CD14-positive monocyte (primary cell): Measurements from ENCODE around the gene SLC9A9. TPM values are rescaled to one million over a fixed set of nuclear protein-coding genes. Genes with fewer than 3 reads are reported as not detected.

Experiments used
- DNase-seq, 3 donors: peaks; one replicate each; pipeline ENCODE4 v3.0.0-alpha.2; 2011 to 2022
- H2AFZ ChIP-seq: 2 replicates; pipeline ENCODE4 v1.6.0; 2012; ENCODE audit warnings: mild to moderate bottlenecking, low read depth, low read length, inconsistent platforms; ENCODE audit not compliant: insufficient read depth, poor library complexity, severe bottlenecking
- H3K27ac ChIP-seq, 2 donors: 1 replicate in 1 of 2; 2 replicates in 1 of 2; pipeline ENCODE4 v1.5.1; 2012 to 2013; ENCODE audit warnings: low read length in 2 of 2, control low read depth in 1 of 2, inconsistent platforms in 1 of 2, low read depth in 1 of 2, mild to moderate bottlenecking in 1 of 2
- H3K27me3 ChIP-seq, 2 donors: one replicate each; pipeline versions ENCODE4 v1.6.0 to v1.6.1; 2011 to 2013; ENCODE audit warnings: low read length in 2 of 2; ENCODE audit not compliant: control insufficient read depth in 2 of 2, insufficient read depth in 2 of 2
- H3K36me3 ChIP-seq, 2 donors: replicated peaks in 1 of 2; 1 replicate in 1 of 2; 2 replicates in 1 of 2; pipeline versions ENCODE4 v1.5.1 to v1.6.1; 2012 to 2013; ENCODE audit warnings: low read length in 2 of 2, control low read depth in 1 of 2, inconsistent platforms in 1 of 2, mild to moderate bottlenecking in 1 of 2; ENCODE audit not compliant: insufficient read depth in 2 of 2, control insufficient read depth in 1 of 2
- H3K4me1 ChIP-seq, 2 donors: 1 replicate in 1 of 2; 2 replicates in 1 of 2; pipeline versions ENCODE4 v1.5.1 to v1.6.1; 2012 to 2013; ENCODE audit warnings: low read length in 2 of 2, control low read depth in 1 of 2, inconsistent platforms in 1 of 2, mild to moderate bottlenecking in 1 of 2, moderate library complexity in 1 of 2; ENCODE audit not compliant: insufficient read depth in 2 of 2, control insufficient read depth in 1 of 2
- H3K4me2 ChIP-seq: replicated peaks from 2 replicates; pipeline ENCODE3; 2012; ENCODE audit warnings: low read length, moderate library complexity, mild to moderate bottlenecking; ENCODE audit not compliant: poor library complexity, severe bottlenecking; ENCODE audit errors: extremely low read depth
- H3K4me3 ChIP-seq, 3 experiments: fragments of 200-600 bp in 1 of 3; sonication (generic) in 1 of 3; replicated peaks in 1 of 3; 1 replicate in 2 of 3; 2 replicates in 1 of 3; pipeline ENCODE4 v1.5.1; 2011 to 2013; ENCODE audit warnings: low read length in 3 of 3, mild to moderate bottlenecking in 3 of 3, control low read depth in 2 of 3, low read depth in 2 of 3, inconsistent platforms in 1 of 3, moderate library complexity in 1 of 3
- H3K79me2 ChIP-seq: 2 replicates; pipeline ENCODE4 v1.6.0; 2012; ENCODE audit warnings: mild to moderate bottlenecking, control low read depth, inconsistent platforms, low read length, moderate library complexity; ENCODE audit not compliant: insufficient read depth
- H3K9ac ChIP-seq: 2 replicates; pipeline ENCODE4 v1.6.0; 2017; ENCODE audit warnings: low read length, mild to moderate bottlenecking; ENCODE audit not compliant: insufficient read depth, poor library complexity, severe bottlenecking
- H3K9me3 ChIP-seq, 2 donors: replicated peaks in 1 of 2; 1 replicate in 1 of 2; 2 replicates in 1 of 2; pipeline versions ENCODE4 v1.5.1 to v1.6.1; 2012 to 2013; ENCODE audit warnings: low read length in 2 of 2, control low read depth in 1 of 2; ENCODE audit not compliant: control insufficient read depth in 1 of 2, insufficient read depth in 1 of 2
- H4K20me1 ChIP-seq: 2 replicates; pipeline ENCODE4 v1.6.0; 2012; ENCODE audit warnings: mild to moderate bottlenecking, low read length, control low read depth, moderate library complexity; ENCODE audit not compliant: insufficient read depth
- H3K27ac Mint-ChIP-seq, 7 donors: one replicate each; pipeline ENCODE4 v1.8.0; 2020; ENCODE audit warnings: mild to moderate bottlenecking in 7 of 7, mixed read lengths in 7 of 7, moderate library complexity in 6 of 7, inconsistent platforms in 2 of 7
- H3K27me3 Mint-ChIP-seq, 3 donors: one replicate each; pipeline ENCODE4 v1.8.0; 2021 to 2022; ENCODE audit warnings: low read depth in 3 of 3, mild to moderate bottlenecking in 3 of 3, mixed read lengths in 3 of 3, moderate library complexity in 3 of 3, inconsistent platforms in 1 of 3
- H3K36me3 Mint-ChIP-seq, 2 donors: one replicate each; pipeline ENCODE4 v1.8.0; 2020; ENCODE audit warnings: mixed read lengths in 2 of 2, inconsistent platforms in 1 of 2, mild to moderate bottlenecking in 1 of 2
- H3K4me1 Mint-ChIP-seq: one replicate; pipeline ENCODE4 v1.8.0; 2020; ENCODE audit warnings: mild to moderate bottlenecking, mixed read lengths
- H3K4me3 Mint-ChIP-seq, 2 donors: one replicate each; pipeline ENCODE4 v1.8.0; 2020; ENCODE audit warnings: mild to moderate bottlenecking in 2 of 2, mixed read lengths in 2 of 2, moderate library complexity in 1 of 2
- H3K9me3 Mint-ChIP-seq, 7 donors: one replicate each; pipeline ENCODE4 v1.8.0; 2020 to 2022; ENCODE audit warnings: mixed read lengths in 7 of 7, mild to moderate bottlenecking in 6 of 7, moderate library complexity in 6 of 7, inconsistent platforms in 2 of 7
- WGBS: methylation state at CpG from one replicate; pipeline ENCODE4 v1.1.5; 2013; ENCODE audit warnings: missing lambda C conversion rate; ENCODE audit not compliant: insufficient coverage; 5-methylcytosine and 5-hydroxymethylcytosine counted together
- intact Hi-C, 2 donors: fragments of 100-400 bp; cut with micrococcal nuclease; formaldehyde crosslinking; loops; one replicate each; pipeline versions ENCODE4 v1.15.0 to v1.15.1; 2023
- polyA plus RNA-seq, 3 donors: library from polyadenylated mRNA; depleted of rRNA in 1 of 3; unstranded in 2 of 3; stranded (reverse) in 1 of 3; fragments of 300-500 nt in 2 of 3; fragments of >200 nt in 1 of 3; fragmentation: Illumina TruSeq in 2 of 3; gene quantifications; 1 replicate in 2 of 3; 2 replicates in 1 of 3; pipeline ENCODE4 v1.2.3, GENCODE V29; 2012 to 2021
- TF ChIP-seq, protein P1 (sequence below): fragments of 200-600 bp; IDR thresholded peaks from one replicate; pipeline ENCODE4 v1.8.0; 2022; ENCODE audit warnings: antibody characterized with exemption, mild to moderate bottlenecking

Gene SLC9A9
- polyA plus RNA-seq, 3 donors = 14.1 to 32.8 (median 27.0) TPM

GRCh38 chr3:143413372-143413771 lies 434.9 kb downstream of the SLC9A9 start:
- H3K4me3 Mint-ChIP-seq = no peak overlapping the region
- H3K27me3 ChIP-seq = no peaks in the 10 kb centered on the region
- H3K27me3 Mint-ChIP-seq = peaks cover 0 to 3% (median 0%) of the 10 kb centered on the region in 3 donors
- H3K79me2 ChIP-seq = no peaks in the 10 kb centered on the region
- H3K9me3 ChIP-seq = no peaks in the 10 kb centered on the region
- peaks cover 0 to 5% (median 0%) of the 10 kb centered on the region in 7 donors for H3K9me3 Mint-ChIP-seq
- TF ChIP-seq, protein P1, sequence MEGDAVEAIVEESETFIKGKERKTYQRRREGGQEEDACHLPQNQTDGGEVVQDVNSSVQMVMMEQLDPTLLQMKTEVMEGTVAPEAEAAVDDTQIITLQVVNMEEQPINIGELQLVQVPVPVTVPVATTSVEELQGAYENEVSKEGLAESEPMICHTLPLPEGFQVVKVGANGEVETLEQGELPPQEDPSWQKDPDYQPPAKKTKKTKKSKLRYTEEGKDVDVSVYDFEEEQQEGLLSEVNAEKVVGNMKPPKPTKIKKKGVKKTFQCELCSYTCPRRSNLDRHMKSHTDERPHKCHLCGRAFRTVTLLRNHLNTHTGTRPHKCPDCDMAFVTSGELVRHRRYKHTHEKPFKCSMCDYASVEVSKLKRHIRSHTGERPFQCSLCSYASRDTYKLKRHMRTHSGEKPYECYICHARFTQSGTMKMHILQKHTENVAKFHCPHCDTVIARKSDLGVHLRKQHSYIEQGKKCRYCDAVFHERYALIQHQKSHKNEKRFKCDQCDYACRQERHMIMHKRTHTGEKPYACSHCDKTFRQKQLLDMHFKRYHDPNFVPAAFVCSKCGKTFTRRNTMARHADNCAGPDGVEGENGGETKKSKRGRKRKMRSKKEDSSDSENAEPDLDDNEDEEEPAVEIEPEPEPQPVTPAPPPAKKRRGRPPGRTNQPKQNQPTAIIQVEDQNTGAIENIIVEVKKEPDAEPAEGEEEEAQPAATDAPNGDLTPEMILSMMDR = no peak
- peaks cover 6 to 19% of the 10 kb centered on the region in 2 donors for H3K36me3 Mint-ChIP-seq
- H3K27ac ChIP-seq = no peak overlapping the region
- no peak for DNase-seq
- H3K36me3 ChIP-seq = no peaks in the 10 kb centered on the region
- H3K4me2 ChIP-seq = no peak overlapping the region
- peaks cover 11% of the 10 kb centered on the region for H3K4me1 Mint-ChIP-seq
- H3K9ac ChIP-seq = no peak overlapping the region
- no peak overlapping the region for H2AFZ ChIP-seq
- no peaks in the 10 kb centered on the region for H4K20me1 ChIP-seq
- H3K27ac Mint-ChIP-seq = peak overlapping the region in 2 of 7 donors; percentile 3 to 20
- no peaks in the 10 kb centered on the region for H3K4me1 ChIP-seq
- no peak overlapping the region for H3K4me3 ChIP-seq
- intact Hi-C loops = no loop called here
- WGBS = 20% methylated on average over 1 of the region's 4 CpGs

DNA sequence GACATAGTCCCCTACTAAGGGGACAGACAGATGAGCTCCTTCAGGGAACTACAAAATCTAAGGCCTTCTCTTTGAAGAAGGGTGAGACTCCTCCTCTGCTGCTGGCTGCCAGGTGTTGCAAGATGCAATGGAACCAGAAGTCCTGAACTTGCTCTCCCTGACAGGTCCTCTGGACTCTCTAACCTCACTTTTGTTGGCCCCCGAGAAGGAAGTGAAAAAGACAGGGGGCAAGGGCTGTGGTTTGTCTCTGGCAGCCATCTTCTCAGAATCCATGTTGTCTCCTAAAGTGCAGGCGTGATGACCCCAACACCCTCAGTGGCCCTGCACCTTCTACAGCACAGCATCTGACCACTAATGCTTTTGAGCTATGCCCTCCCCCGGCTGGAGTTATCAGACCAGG lies 436.2 kb downstream of the SLC9A9 start:
- H3K4me1 ChIP-seq = no peaks in the 10 kb centered on the region
- Mint-ChIP-seq H3K27me3 (peaks cover 0 to 3% (median 0%) of the 10 kb centered on the region in 3 donors), H3K27ac (peak overlapping the region in 3 of 7 donors; percentile 2 to 61 (median 51)), H3K4me1 (peaks cover 11% of the 10 kb centered on the region), H3K36me3 (peaks cover 3 to 17% of the 10 kb centered on the region in 2 donors), H3K9me3 (peaks cover 0 to 5% (median 0%) of the 10 kb centered on the region in 7 donors), H3K4me3 (no peak overlapping the region)
- no peak overlapping the region for H3K4me2 ChIP-seq
- no peak overlapping the region for H3K27ac ChIP-seq
- DNase-seq = no peak
- H3K4me3 ChIP-seq = no peak overlapping the region
- TF ChIP-seq, protein P1 = no peak
- H3K36me3 ChIP-seq = no peaks in the 10 kb centered on the region
- no peak overlapping the region for H2AFZ ChIP-seq
- H3K27me3 ChIP-seq = no peaks in the 10 kb centered on the region
- intact Hi-C loops = no loop called here
- H4K20me1 ChIP-seq = no peaks in the 10 kb centered on the region
- H3K9ac ChIP-seq = no peak overlapping the region
- WGBS = 100% methylated on average over 2 of the region's 3 CpGs
- no peaks in the 10 kb centered on the region for H3K79me2 ChIP-seq
- H3K9me3 ChIP-seq = no peaks in the 10 kb centered on the region
